Measurements from ENCODE around the gene ADAMTS2. TPM values are rescaled to one million over a fixed set of nuclear protein-coding genes. Genes with fewer than 3 reads are reported as not detected.

The ADAMTS2 gene
- total RNA-seq, 1 donor from 2014 or later, result 18.8 TPM

GRCh38 chr5:179185941-179186411 is 159.3 kb downstream of the ADAMTS2 start:
- no peak overlapping the region for H3K4me3 Mint-ChIP-seq (ENCODE audit: unreplicated experiment)
- H3K9ac ChIP-seq (ENCODE audit: low read length), result no peak overlapping the region
- H3K27ac ChIP-seq (ENCODE audit: low read depth, low read length), result no peak overlapping the region
- DNase-seq (ENCODE audit: low read depth) (no peak), FAIRE-seq (no peak)
- no peaks in the 10 kb centered on the region for H3K9me3 Mint-ChIP-seq (ENCODE audit: unreplicated experiment)
- H3K9me3 ChIP-seq (ENCODE audit: insufficient read depth, low read depth, low read length), result no peaks in the 10 kb centered on the region
- no peaks in the 10 kb centered on the region for H3K4me1 ChIP-seq (ENCODE audit: insufficient read depth, low read length)
- no peaks in the 10 kb centered on the region for H3K4me1 Mint-ChIP-seq (ENCODE audit: low read depth, unreplicated experiment)
- H3K27me3 ChIP-seq (ENCODE audit: insufficient read depth, low read length), result no peaks in the 10 kb centered on the region
- no peaks in the 10 kb centered on the region for H3K36me3 ChIP-seq (ENCODE audit: insufficient read depth, low read length)
- H3K4me3 ChIP-seq (ENCODE audit: insufficient read depth, low read depth, low read length), result no peak overlapping the region
- no peak overlapping the region for H3K27ac Mint-ChIP-seq (ENCODE audit: unreplicated experiment)
- no peaks in the 10 kb centered on the region for H3K36me3 Mint-ChIP-seq (ENCODE audit: low read depth, unreplicated experiment)
- H2AFZ ChIP-seq (ENCODE audit: low read depth, low read length), result no peak overlapping the region
- H3K79me2 ChIP-seq (ENCODE audit: insufficient read depth, low read length), result no peaks in the 10 kb centered on the region
- no peaks in the 10 kb centered on the region for H4K20me1 ChIP-seq (ENCODE audit: insufficient read depth, low read length)
- no peak overlapping the region for H3K4me2 ChIP-seq (ENCODE audit: low read length)
- no peak for TF ChIP-seq EZH2 (IDR thresholded peaks at IDR 0.05; ENCODE audit: insufficient read depth, low read length)
- no peak for TF ChIP-seq CTCF (IDR thresholded peaks at IDR 0.05; ENCODE audit: insufficient read depth, low read depth, low read length)
- peaks cover 9% of the 10 kb centered on the region for H3K27me3 Mint-ChIP-seq (ENCODE audit: low read depth, unreplicated experiment)

- FAIRE-seq (no peak), DNase-seq (ENCODE audit: low read depth) (no peak)
- no peak overlapping the region for H3K4me3 ChIP-seq (ENCODE audit: insufficient read depth, low read depth, low read length)
- Mint-ChIP-seq H3K27ac (ENCODE audit: unreplicated experiment) (no peak overlapping the region), H3K4me1 (ENCODE audit: low read depth, unreplicated experiment) (no peaks in the 10 kb centered on the region), H3K4me3 (ENCODE audit: unreplicated experiment) (no peak overlapping the region), H3K9me3 (ENCODE audit: unreplicated experiment) (peaks cover 2% of the 10 kb centered on the region), H3K36me3 (ENCODE audit: low read depth, unreplicated experiment) (no peaks in the 10 kb centered on the region), H3K27me3 (ENCODE audit: low read depth, unreplicated experiment) (peaks cover 9% of the 10 kb centered on the region)
- H2AFZ ChIP-seq (ENCODE audit: low read depth, low read length), result no peak overlapping the region
- no peaks in the 10 kb centered on the region for H3K79me2 ChIP-seq (ENCODE audit: insufficient read depth, low read length)
- no peak overlapping the region for H3K9ac ChIP-seq (ENCODE audit: low read length)
- H3K4me2 ChIP-seq (ENCODE audit: low read length), result no peak overlapping the region
- H3K27ac ChIP-seq (ENCODE audit: low read depth, low read length), result no peak overlapping the region
- H3K27me3 ChIP-seq (ENCODE audit: insufficient read depth, low read length), result no peaks in the 10 kb centered on the region
- TF ChIP-seq CTCF (IDR thresholded peaks at IDR 0.05; ENCODE audit: insufficient read depth, low read depth, low read length) (no peak), EZH2 (IDR thresholded peaks at IDR 0.05; ENCODE audit: insufficient read depth, low read length) (no peak)
- no peaks in the 10 kb centered on the region for H3K9me3 ChIP-seq (ENCODE audit: insufficient read depth, low read depth, low read length)
- H3K36me3 ChIP-seq (ENCODE audit: insufficient read depth, low read length), result no peaks in the 10 kb centered on the region
- no peaks in the 10 kb centered on the region for H3K4me1 ChIP-seq (ENCODE audit: insufficient read depth, low read length)
- H4K20me1 ChIP-seq (ENCODE audit: insufficient read depth, low read length), result no peaks in the 10 kb centered on the region
Measured at GRCh38 chr5:179185256-179185940, 159.9 kb downstream of the ADAMTS2 start.

- Mint-ChIP-seq H3K27me3 (ENCODE audit: low read depth, unreplicated experiment) (peaks cover 7% of the 10 kb centered on the region), H3K4me1 (ENCODE audit: low read depth, unreplicated experiment) (no peaks in the 10 kb centered on the region), H3K4me3 (ENCODE audit: unreplicated experiment) (no peak overlapping the region), H3K36me3 (ENCODE audit: low read depth, unreplicated experiment) (no peaks in the 10 kb centered on the region), H3K27ac (ENCODE audit: unreplicated experiment) (no peak overlapping the region), H3K9me3 (ENCODE audit: unreplicated experiment) (peaks cover 5% of the 10 kb centered on the region)
- Histone ChIP-seq H3K9me3 (ENCODE audit: insufficient read depth, low read depth, low read length) (peaks cover 2% of the 10 kb centered on the region), H3K9ac (ENCODE audit: low read length) (no peak overlapping the region), H3K36me3 (ENCODE audit: insufficient read depth, low read length) (no peaks in the 10 kb centered on the region), H2AFZ (ENCODE audit: low read depth, low read length) (no peak overlapping the region), H4K20me1 (ENCODE audit: insufficient read depth, low read length) (no peaks in the 10 kb centered on the region), H3K4me2 (ENCODE audit: low read length) (no peak overlapping the region), H3K4me3 (ENCODE audit: insufficient read depth, low read depth, low read length) (no peak overlapping the region), H3K27me3 (ENCODE audit: insufficient read depth, low read length) (no peaks in the 10 kb centered on the region), H3K4me1 (ENCODE audit: insufficient read depth, low read length) (no peaks in the 10 kb centered on the region), H3K79me2 (ENCODE audit: insufficient read depth, low read length) (no peaks in the 10 kb centered on the region), H3K27ac (ENCODE audit: low read depth, low read length) (no peak overlapping the region)
- DNase-seq (ENCODE audit: low read depth), result no peak
- TF ChIP-seq CTCF (IDR thresholded peaks at IDR 0.05; ENCODE audit: insufficient read depth, low read depth, low read length), result no peak
- no peak for TF ChIP-seq EZH2 (IDR thresholded peaks at IDR 0.05; ENCODE audit: insufficient read depth, low read length)
- no peak for FAIRE-seq
Measured at GRCh38 chr5:179184521-179185050, 160.7 kb downstream of the ADAMTS2 start.

Measured in astrocyte (in vitro differentiated cells and primary cell).